Ishikawa (cell line): ENCODE measurements around the gene MYO16.

Experiments used
- CEBPB ChIP-seq: IDR thresholded peaks from 2 replicates; pipeline ENCODE4 v1.6.1; 2012
- CREB1 ChIP-seq: IDR thresholded peaks from 2 replicates; pipeline ENCODE4 v1.6.1; 2012; ENCODE audit warnings: low read depth
- EGR1 ChIP-seq: IDR thresholded peaks from 2 replicates; pipeline ENCODE4 v1.6.1; 2012
- EP300 ChIP-seq: IDR thresholded peaks from 2 replicates; pipeline ENCODE4 v1.6.1; 2012; ENCODE audit warnings: borderline replicate concordance
- FOXM1 ChIP-seq: IDR thresholded peaks from 2 replicates; pipeline ENCODE4 v1.6.1; 2012; ENCODE audit warnings: low read depth, borderline replicate concordance
- NFIC ChIP-seq: IDR thresholded peaks from 2 replicates; pipeline ENCODE4 v1.6.1; 2012
- RAD21 ChIP-seq: IDR thresholded peaks from 2 replicates; pipeline ENCODE4 v1.6.1; 2012; ENCODE audit warnings: low read depth
- TAF1 ChIP-seq: IDR thresholded peaks from 2 replicates; pipeline ENCODE4 v1.6.1; 2012; ENCODE audit warnings: low read depth, mild to moderate bottlenecking
- TCF12 ChIP-seq: IDR thresholded peaks from 2 replicates; pipeline ENCODE4 v1.6.1; 2012; ENCODE audit warnings: low read depth
- TEAD4 ChIP-seq: IDR thresholded peaks from 2 replicates; pipeline ENCODE4 v1.6.1; 2012
- YY1 ChIP-seq: IDR thresholded peaks from 2 replicates; pipeline ENCODE4 v1.6.1; 2012; ENCODE audit warnings: low read depth
- ZBTB7A ChIP-seq: IDR thresholded peaks from 2 replicates; pipeline ENCODE4 v1.6.1; 2012; ENCODE audit warnings: low read depth
- TF ChIP-seq, protein P1 (sequence below): IDR thresholded peaks from 2 replicates; pipeline ENCODE4 v1.6.1; 2012
- TF ChIP-seq, protein P2 (sequence below): IDR thresholded peaks from 2 replicates; pipeline ENCODE4 v1.6.1; 2012; ENCODE audit warnings: low read depth, mild to moderate bottlenecking
- TF ChIP-seq, protein P3 (sequence below): IDR thresholded peaks from 2 replicates; pipeline ENCODE4 v1.6.1; 2012

The MYO16 gene

DNA sequence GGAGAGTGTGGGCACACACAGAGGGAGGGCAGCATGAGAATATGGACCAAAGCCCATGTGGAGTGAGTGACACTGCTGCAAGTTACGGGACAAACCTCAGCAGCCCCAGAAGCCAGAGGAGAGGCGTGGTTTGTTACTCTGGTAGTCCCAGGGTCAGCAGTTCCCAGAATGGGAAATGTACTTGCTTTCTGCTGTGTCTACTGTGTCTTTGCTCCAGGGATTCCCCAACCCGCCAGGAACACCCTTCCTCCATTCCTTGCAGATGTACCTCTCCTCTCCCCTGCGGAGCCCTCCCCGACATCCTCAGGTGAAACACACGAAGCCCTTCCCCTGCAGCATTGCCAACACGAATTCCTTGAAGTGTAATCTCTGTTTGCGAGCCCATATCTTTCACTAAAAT is 47.2 kb downstream of the MYO16 start:
- TF ChIP-seq, protein P1, sequence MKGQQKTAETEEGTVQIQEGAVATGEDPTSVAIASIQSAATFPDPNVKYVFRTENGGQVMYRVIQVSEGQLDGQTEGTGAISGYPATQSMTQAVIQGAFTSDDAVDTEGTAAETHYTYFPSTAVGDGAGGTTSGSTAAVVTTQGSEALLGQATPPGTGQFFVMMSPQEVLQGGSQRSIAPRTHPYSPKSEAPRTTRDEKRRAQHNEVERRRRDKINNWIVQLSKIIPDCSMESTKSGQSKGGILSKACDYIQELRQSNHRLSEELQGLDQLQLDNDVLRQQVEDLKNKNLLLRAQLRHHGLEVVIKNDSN, result no peak
- TF ChIP-seq YY1 (no peak), ZBTB7A (no peak), TEAD4 (no peak), EGR1 (no peak), TCF12 (no peak), TAF1 (no peak), CEBPB (no peak), RAD21 (no peak), EP300 (no peak), FOXM1 (no peak)

DNA sequence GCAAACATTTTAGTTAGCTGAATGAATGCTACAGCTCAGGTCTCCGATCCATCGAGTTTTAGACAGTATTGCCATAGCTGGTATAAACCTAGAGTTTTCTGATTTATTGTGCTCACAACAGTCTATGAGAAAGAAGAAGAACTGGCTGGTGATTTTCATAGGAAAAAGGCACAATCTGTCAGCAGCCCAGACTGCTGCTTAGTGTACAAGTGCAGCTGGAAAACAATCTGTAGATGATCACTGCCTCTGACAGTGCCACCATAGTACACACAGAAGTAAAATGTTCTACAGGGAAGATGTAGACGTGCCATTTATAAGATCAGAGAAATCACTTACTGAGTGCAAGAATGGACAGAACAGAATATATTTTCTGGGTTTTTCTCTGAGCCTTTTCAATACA is 48.4 kb downstream of the MYO16 start:
- TF ChIP-seq, protein P2, sequence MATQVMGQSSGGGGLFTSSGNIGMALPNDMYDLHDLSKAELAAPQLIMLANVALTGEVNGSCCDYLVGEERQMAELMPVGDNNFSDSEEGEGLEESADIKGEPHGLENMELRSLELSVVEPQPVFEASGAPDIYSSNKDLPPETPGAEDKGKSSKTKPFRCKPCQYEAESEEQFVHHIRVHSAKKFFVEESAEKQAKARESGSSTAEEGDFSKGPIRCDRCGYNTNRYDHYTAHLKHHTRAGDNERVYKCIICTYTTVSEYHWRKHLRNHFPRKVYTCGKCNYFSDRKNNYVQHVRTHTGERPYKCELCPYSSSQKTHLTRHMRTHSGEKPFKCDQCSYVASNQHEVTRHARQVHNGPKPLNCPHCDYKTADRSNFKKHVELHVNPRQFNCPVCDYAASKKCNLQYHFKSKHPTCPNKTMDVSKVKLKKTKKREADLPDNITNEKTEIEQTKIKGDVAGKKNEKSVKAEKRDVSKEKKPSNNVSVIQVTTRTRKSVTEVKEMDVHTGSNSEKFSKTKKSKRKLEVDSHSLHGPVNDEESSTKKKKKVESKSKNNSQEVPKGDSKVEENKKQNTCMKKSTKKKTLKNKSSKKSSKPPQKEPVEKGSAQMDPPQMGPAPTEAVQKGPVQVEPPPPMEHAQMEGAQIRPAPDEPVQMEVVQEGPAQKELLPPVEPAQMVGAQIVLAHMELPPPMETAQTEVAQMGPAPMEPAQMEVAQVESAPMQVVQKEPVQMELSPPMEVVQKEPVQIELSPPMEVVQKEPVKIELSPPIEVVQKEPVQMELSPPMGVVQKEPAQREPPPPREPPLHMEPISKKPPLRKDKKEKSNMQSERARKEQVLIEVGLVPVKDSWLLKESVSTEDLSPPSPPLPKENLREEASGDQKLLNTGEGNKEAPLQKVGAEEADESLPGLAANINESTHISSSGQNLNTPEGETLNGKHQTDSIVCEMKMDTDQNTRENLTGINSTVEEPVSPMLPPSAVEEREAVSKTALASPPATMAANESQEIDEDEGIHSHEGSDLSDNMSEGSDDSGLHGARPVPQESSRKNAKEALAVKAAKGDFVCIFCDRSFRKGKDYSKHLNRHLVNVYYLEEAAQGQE, result no peak
- TF ChIP-seq TCF12 (no peak), EGR1 (no peak), TAF1 (no peak), CREB1 (no peak), EP300 (no peak), ZBTB7A (no peak), CEBPB (no peak), RAD21 (no peak), TEAD4 (no peak), YY1 (no peak), NFIC (no peak), FOXM1 (no peak)
- TF ChIP-seq, protein P3, sequence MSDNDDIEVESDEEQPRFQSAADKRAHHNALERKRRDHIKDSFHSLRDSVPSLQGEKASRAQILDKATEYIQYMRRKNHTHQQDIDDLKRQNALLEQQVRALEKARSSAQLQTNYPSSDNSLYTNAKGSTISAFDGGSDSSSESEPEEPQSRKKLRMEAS, result no peak
- TF ChIP-seq, protein P1, result no peak

DNA sequence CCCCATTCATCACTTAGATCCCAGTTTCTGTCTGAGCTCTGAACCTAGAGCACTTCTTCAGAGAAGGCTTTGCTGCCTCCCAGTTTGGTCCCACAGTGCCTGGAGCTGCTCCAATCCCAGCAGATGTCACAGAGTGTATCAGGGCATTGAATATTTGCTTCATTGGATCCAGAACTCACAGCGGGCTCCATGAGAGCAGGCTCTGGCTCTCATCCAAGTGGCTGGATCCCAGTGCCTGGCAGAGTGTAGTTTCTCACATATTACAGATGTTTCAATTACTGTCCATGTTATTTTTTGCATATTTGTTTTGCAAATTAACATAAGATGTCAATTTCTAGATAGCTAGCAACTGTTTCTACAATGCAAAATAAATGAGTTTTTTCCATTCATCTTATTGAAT is 50.6 kb downstream of the MYO16 start:
- no peak for TF ChIP-seq ZBTB7A
- no peak for TF ChIP-seq FOXM1
- no peak for TF ChIP-seq CEBPB
- TF ChIP-seq TAF1, result no peak
- TF ChIP-seq, protein P2, result no peak
- no peak for TF ChIP-seq TCF12
- no peak for TF ChIP-seq YY1
- TF ChIP-seq, protein P1, result no peak
- no peak for TF ChIP-seq EGR1
- TF ChIP-seq, protein P3, result no peak
- no peak for TF ChIP-seq RAD21
- TF ChIP-seq TEAD4, result no peak
- TF ChIP-seq NFIC, result no peak
- TF ChIP-seq EP300, result no peak
- TF ChIP-seq CREB1, result no peak

DNA sequence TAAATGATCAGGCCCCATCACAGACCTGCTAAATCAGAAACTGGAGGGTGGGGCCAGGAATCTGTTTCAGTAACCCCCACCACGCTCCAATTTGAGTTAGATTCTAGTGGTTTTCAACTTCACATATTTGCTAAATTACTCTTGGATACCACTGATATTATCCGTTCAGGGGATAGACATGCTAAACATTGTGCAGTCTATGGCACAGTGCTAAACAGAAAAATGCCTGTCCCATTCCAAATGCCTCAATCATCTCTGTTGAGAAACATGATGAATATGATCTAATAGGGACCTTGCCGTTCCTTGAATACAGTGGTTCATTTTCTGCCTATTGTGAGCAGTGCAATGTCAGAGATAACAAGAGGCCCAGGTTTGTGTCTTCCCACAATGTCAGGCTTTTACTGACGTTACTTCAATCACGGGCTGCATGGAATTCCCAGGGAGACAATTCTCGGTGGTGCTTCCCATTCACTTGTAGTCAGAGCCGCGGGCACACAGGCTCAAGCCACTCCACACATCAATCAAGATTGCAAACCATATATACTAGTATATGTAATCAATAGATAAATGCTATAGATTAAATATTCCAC is 52.7 kb downstream of the MYO16 start:
- TF ChIP-seq, protein P2, result no peak
- TF ChIP-seq ZBTB7A (no peak), CEBPB (no peak), RAD21 (no peak), EP300 (no peak), TCF12 (no peak), NFIC (no peak), CREB1 (no peak), TEAD4 (no peak), YY1 (no peak), EGR1 (no peak), FOXM1 (no peak), TAF1 (no peak)
- TF ChIP-seq, protein P3, result no peak
- TF ChIP-seq, protein P1, result no peak
